SK-N-MC (cell line): ENCODE measurements around the gene PDE3B.

Source experiments
- EZH2 ChIP-seq: fragments of 200-600 bp; sonication (generic); IDR thresholded peaks from one replicate; pipeline ENCODE4 v1.6.1; 2017; ENCODE audit warnings: antibody characterized with exemption
- POLR2AphosphoS5 ChIP-seq: IDR thresholded peaks from 2 replicates; pipeline ENCODE4 v1.6.1; 2012; ENCODE audit warnings: mild to moderate bottlenecking, low read depth, low read length, borderline replicate concordance

DNA sequence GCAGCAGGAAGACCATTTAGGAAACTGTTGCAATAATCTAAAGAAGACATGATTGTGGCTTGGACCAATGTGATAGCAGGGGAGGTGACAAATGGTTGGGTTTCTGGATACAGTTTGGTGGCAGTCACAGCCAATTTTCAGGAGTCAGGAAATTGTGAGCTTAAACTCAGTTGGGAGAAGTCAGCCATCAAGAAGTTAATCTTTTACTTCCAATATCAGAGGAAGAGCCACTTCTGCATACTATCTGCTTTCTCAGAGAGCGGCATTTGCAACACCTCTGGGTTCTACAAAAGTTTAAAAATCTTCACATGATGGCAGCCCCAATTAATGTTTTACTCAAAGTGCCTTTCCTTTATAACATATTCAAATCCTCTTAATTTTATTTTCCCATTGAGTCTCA lies 33.7 kb upstream of the PDE3B start:
- TF ChIP-seq EZH2: no peak
- TF ChIP-seq POLR2AphosphoS5: no peak
